Left renal pelvis (tissue), 4 donors: ENCODE measurements around the gene SDCBP2. TPM values are rescaled to one million over a fixed set of nuclear protein-coding genes. Genes with fewer than 3 reads are reported as not detected.
A peak's percentile ranks its signal among the peaks of the same experiment; 100 is the strongest.

Experiments
- DNase-seq, 4 donors: peaks; one replicate each; pipeline ENCODE4 v3.0.0-alpha.2; 2013; ENCODE audit warnings: low read depth in 4 of 4, low spot score in 3 of 4
- polyA plus RNA-seq, 4 donors: library from polyadenylated mRNA; unstranded; fragments of 120-200 nt; gene quantifications; one replicate each; pipeline ENCODE4 v1.2.1, GENCODE V29; 2013; ENCODE audit not compliant: insufficient read length in 4 of 4

SDCBP2 gene
- polyA plus RNA-seq, 4 donors: 1.4 to 2.8 (median 2.0) TPM

- no peak for DNase-seq
Measured at GRCh38 chr20:1331801-1332453, 3.0 kb upstream of the SDCBP2 start.

DNA sequence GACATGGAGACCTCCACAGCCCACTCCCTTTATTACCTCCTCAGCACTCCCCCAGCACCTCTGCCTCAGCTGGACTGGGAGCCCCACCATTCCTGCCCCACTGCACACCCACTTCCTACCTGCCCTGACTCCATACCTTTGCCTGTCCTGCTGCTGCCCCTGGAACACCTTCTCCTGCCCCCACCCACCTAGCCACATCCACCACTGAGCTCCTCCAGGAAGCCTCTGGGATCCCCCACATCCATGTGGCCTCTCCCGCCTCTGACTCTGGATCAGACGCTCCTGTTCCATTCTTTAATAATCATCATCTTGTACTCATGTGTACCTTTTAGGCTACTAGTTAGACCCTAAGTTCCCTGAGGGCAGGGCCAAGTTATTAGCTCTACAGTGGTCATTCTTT lies 2.2 kb upstream of the SDCBP2 start:
- DNase-seq: no peak

DNA sequence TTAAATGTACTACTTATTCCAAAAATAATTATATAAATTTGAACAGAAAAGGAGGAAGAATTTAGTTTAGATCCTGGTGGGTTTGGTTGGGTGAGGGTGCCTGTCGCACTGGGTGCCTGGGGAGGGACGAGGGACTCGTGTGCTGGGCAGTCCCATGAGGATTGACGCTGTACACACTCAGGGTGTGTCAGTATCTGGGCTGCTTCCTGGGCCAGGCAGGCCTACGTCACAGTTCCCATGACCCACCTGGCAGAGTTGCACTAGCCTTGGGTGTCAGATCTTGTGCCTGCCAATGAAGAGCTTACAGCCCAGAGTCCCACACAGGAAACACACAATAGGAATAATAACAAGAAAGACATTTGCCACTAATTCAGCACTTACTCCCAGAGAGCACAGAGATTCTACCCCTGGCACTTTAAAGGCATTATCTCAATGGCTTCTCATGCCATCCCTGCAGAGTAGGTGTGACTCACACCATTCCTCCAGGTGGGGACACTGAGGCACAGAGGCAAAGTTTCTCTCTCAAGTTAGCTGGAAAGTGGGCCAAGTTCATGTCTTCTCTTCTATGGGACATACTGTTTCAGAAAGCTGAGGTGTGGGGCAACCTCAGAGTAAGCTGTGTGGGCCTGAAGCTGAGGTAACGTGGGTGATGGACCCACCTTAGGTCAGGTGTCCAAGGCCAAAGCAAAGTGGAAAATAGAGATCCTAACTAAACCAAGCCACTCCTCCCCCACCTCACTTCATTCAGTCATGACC lies 1.3 kb upstream of the SDCBP2 start:
- no peak for DNase-seq

- no peak for DNase-seq
Measured at GRCh38 chr20:1327827-1328679, 886 bp downstream of the SDCBP2 start.

- DNase-seq: no peak
Measured at GRCh38 chr20:1327241-1327653, 1.7 kb downstream of the SDCBP2 start.

GRCh38 chr20:1326031-1326930 lies 2.7 kb downstream of the SDCBP2 start:
- DNase-seq: peak in 1 of 4 donors; percentile 31

DNA sequence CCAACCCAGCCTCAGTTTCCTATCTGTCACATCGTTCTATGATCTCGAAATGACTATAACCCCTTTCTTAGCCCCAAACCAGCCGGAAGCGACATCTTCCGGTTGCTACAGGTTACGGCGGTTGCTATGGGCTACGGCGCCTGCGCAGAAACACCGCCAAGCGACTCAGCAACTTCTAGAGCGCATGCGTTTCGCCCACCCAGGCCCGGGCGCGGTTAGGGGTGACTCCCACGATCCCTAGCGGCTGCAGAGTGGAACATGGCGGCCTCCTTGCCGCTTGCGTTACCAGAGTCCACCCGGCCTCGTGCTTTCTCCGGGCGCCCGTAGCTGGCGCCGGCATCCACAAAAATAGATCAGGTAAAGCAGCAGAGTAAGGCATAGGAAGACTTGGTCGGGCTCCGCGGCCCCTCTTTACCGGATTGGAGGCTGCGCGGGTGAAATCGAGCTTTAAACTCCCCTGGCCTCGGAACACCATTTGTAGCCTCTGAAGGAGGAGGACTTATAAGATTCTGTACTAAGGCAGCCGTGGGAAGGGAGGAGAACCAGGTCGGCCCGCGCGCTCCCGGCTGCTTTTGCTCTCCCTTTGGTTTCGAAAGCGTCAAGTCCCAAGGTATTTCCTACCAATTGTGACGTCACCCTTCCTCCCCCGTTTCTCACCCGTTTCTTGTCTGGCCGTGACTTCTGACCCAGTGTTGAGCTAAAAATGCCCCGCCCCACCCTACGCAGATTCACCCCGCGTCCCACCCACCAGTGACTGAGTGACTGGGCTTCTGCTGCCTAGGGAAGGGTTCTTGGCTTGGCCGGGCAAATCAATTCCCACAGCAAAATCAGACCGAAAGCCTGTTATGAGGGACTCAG lies 3.5 kb downstream of the SDCBP2 start:
- DNase-seq: peak; percentile 84 to 92 (median 88)

- DNase-seq: no peak
Measured at GRCh38 chr20:1324598-1325172, 4.3 kb downstream of the SDCBP2 start.

DNA sequence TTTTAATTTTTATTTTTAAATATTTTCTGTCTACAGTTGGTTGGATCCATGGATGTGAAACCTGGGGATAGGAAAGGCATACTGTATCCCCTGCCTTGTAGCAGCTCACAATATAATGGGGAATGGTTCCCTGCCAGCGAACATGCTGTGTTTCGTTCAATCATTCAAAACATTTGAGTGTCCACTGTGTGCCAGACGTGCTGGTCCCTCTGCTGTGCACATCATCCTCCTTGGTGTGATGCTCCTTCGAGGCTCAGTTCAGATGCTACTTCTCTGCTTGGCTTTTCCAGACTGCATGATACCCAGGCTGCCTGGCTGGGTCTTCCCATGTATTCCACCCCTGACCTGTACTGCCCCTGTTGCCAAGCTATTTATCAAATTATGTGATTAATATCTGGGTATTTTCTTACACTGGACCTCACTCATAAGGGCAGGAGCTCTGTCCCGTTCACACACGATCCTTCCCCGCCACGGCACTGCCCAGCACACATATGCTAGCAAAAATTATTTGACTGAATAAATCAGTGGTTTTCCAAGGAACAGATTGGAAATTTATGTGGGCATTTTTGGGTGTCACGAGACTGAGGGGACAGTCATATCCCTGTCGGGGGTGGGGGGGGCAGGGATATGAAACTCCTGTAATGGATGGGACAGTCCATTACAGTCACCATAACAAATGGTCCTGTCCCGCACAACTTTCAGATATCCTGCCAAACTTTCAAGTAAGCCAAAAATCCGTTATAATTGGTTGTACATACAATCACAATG lies 4.9 kb downstream of the SDCBP2 start:
- no peak for DNase-seq

- DNase-seq: no peak
Measured at GRCh38 chr20:1323256-1323655, 5.7 kb downstream of the SDCBP2 start.

- DNase-seq: no peak
Measured at GRCh38 chr20:1322511-1323245, 6.3 kb downstream of the SDCBP2 start.

- no peak for DNase-seq
Measured at GRCh38 chr20:1321654-1321939, 7.3 kb downstream of the SDCBP2 start.

GRCh38 chr20:1320902-1321653 lies 7.9 kb downstream of the SDCBP2 start:
- DNase-seq: no peak

DNA sequence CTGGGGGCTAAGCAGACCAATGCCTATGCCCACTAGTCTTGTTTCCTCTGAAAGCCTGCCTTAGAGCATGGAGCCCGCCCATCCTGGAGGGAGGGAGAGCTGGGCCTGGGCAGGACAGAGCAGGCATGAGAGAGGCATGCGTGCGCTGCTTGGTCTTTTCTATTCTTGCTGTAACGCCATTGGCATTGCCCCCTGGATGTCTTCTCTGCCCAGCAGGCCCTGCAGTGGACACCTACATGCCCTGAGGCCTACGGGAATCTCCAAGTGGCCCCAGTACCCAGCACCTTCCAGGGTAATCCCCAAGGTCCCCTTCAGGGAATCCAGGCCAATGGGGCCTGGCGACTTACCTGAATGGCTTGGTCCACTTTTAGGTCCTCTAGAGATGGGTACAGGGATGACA lies 8.9 kb downstream of the SDCBP2 start:
- no peak for DNase-seq

DNA sequence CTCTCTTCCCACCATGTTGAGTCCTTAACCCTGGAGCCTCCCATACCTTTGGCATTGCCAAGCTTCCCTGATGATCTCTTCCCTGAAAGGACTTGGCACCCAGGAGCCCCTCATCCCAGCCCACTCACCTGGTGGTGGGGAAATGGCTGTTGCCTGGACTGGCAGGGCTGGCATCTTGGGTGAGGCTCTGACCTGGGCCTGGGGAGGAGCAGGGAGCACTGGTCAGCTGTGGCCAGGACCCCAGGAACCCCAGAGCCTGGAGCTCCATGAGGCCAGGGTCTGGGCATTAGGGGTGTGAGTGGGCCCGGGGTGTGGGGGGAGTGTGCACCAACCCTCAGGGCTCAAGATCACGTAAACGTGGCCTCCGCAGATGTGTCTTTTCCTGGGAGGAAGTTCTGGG lies 9.5 kb downstream of the SDCBP2 start:
- DNase-seq: no peak

DNA sequence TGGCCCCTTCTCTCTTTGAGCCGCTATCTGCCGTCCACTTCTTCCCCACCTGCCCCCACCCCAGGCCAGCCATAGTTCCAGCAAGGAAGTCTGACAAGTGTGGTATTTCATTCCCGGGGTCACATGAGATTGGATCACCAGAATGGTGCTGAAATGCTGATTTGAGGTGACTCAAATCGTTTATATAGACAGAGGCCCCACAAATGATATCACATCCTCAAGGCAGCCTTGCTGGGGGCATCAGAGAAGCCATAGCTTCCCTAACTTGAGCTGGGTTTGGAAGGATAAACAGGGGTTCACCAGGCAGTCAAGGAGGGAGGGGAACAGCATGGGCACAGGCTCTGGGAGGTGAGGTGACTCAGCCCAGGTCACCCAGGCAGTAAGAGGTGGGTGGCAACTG lies 9.9 kb downstream of the SDCBP2 start:
- DNase-seq: no peak
